Loucy (cell line): ENCODE measurements around the gene TBC1D2B.

ENCODE experiments used
- H2AFZ ChIP-seq: fragments of 200-600 bp; sonication (generic); 2 replicates; pipeline ENCODE4 v1.6.0; 2016; ENCODE audit warnings: antibody characterized with exemption, mild to moderate bottlenecking, low read length, moderate library complexity
- H3F3A ChIP-seq: fragments of 200-600 bp; 2 replicates; pipeline ENCODE4 v1.6.0; 2016; ENCODE audit warnings: antibody characterized with exemption, low read depth, mild to moderate bottlenecking
- H3K27me3 ChIP-seq: fragments of 200-600 bp; sonication (generic); 2 replicates; pipeline ENCODE4 v1.6.1; 2014; ENCODE audit warnings: low read length, mild to moderate bottlenecking; ENCODE audit not compliant: insufficient read depth, poor library complexity, severe bottlenecking
- H3K36me3 ChIP-seq: fragments of 200-600 bp; sonication (generic); 2 replicates; pipeline ENCODE4 v1.6.1; 2016; ENCODE audit warnings: low read length; ENCODE audit not compliant: insufficient read depth
- H3K4me1 ChIP-seq: fragments of 200-600 bp; sonication (generic); 2 replicates; pipeline ENCODE4 v1.5.1; 2014; ENCODE audit warnings: low read length, mild to moderate bottlenecking; ENCODE audit not compliant: insufficient read depth, poor library complexity, severe bottlenecking
- H3K4me2 ChIP-seq: fragments of 200-600 bp; sonication (generic); 2 replicates; pipeline ENCODE4 v1.6.0; 2014; ENCODE audit warnings: antibody characterized with exemption, low read length, low read depth, mild to moderate bottlenecking; ENCODE audit not compliant: poor library complexity, severe bottlenecking
- H3K4me3 ChIP-seq: fragments of 200-600 bp; sonication (generic); 2 replicates; pipeline ENCODE4 v1.5.1; 2014; ENCODE audit warnings: low read length, mild to moderate bottlenecking, mixed read lengths; ENCODE audit not compliant: poor library complexity, severe bottlenecking
- H3K79me2 ChIP-seq: fragments of 200-600 bp; sonication (generic); 2 replicates; pipeline ENCODE4 v1.6.1; 2014; ENCODE audit warnings: low read length; ENCODE audit not compliant: insufficient read depth
- H3K9ac ChIP-seq: fragments of 200-600 bp; sonication (generic); 2 replicates; pipeline ENCODE4 v1.6.0; 2014; ENCODE audit warnings: mild to moderate bottlenecking, low read depth, low read length, moderate library complexity; ENCODE audit not compliant: poor library complexity, severe bottlenecking
- H3K9me2 ChIP-seq: fragments of 200-600 bp; sonication (generic); replicated peaks from 2 replicates; pipeline ENCODE4 v1.6.1; 2016; ENCODE audit warnings: low read depth, low read length, mixed read lengths
- H3K9me3 ChIP-seq: fragments of 200-600 bp; sonication (generic); 2 replicates; pipeline ENCODE4 v1.6.1; 2014; ENCODE audit warnings: mild to moderate bottlenecking, antibody characterized with exemption, low read length, low read depth; ENCODE audit not compliant: insufficient read depth
- H4K20me1 ChIP-seq: fragments of 200-600 bp; sonication (generic); 2 replicates; pipeline ENCODE4 v1.6.0; 2014; ENCODE audit warnings: antibody characterized with exemption, low read length, mild to moderate bottlenecking; ENCODE audit not compliant: insufficient read depth, poor library complexity, severe bottlenecking
- CTCF ChIP-seq: fragments of 200-600 bp; sonication (generic); conservative IDR thresholded peaks from 2 replicates; pipeline ENCODE4 v1.5.1; 2014; ENCODE audit warnings: mild to moderate bottlenecking, antibody characterized with exemption, low read length
- EZH2phosphoT487 ChIP-seq: fragments of 200-600 bp; IDR thresholded peaks from 2 replicates; pipeline ENCODE4 v1.6.1; 2018; ENCODE audit warnings: antibody characterized with exemption, mild to moderate bottlenecking, moderate library complexity, borderline replicate concordance

Gene TBC1D2B

GRCh38 chr15:78102211-78102610 is 24.7 kb upstream of the TBC1D2B start:
- TF ChIP-seq EZH2phosphoT487 (no peak), CTCF (no peak)
- peaks cover 37% of the 10 kb centered on the region for H3K4me1 ChIP-seq
- no peak overlapping the region for H2AFZ ChIP-seq
- H3K9me2 ChIP-seq, result no peaks in the 10 kb centered on the region
- H3K4me2 ChIP-seq, result no peak overlapping the region
- H3F3A ChIP-seq, result no peaks in the 10 kb centered on the region
- no peaks in the 10 kb centered on the region for H3K9me3 ChIP-seq
- H3K27me3 ChIP-seq, result no peaks in the 10 kb centered on the region
- H3K36me3 ChIP-seq, result no peaks in the 10 kb centered on the region
- H3K79me2 ChIP-seq, result no peaks in the 10 kb centered on the region
- H3K9ac ChIP-seq, result no peak overlapping the region
- H3K4me3 ChIP-seq, result no peak overlapping the region
- no peaks in the 10 kb centered on the region for H4K20me1 ChIP-seq

- Histone ChIP-seq H3K9me2 (no peaks in the 10 kb centered on the region), H3K27me3 (no peaks in the 10 kb centered on the region), H3K9me3 (no peaks in the 10 kb centered on the region), H3K79me2 (no peaks in the 10 kb centered on the region), H3K4me3 (no peak overlapping the region), H3F3A (no peaks in the 10 kb centered on the region), H2AFZ (no peak overlapping the region), H3K4me2 (no peak overlapping the region), H3K36me3 (no peaks in the 10 kb centered on the region), H4K20me1 (no peaks in the 10 kb centered on the region), H3K4me1 (peaks cover 37% of the 10 kb centered on the region), H3K9ac (no peak overlapping the region)
- TF ChIP-seq EZH2phosphoT487 (no peak), CTCF (no peak)
Observed at GRCh38 chr15:78101423-78102105, 24.1 kb upstream of the TBC1D2B start.

- Histone ChIP-seq H3K27me3 (no peaks in the 10 kb centered on the region), H3K4me3 (no peak overlapping the region), H3K36me3 (no peaks in the 10 kb centered on the region), H3K79me2 (no peaks in the 10 kb centered on the region), H3F3A (no peaks in the 10 kb centered on the region), H3K9me2 (no peaks in the 10 kb centered on the region), H3K9ac (no peak overlapping the region), H3K4me2 (no peak overlapping the region), H4K20me1 (no peaks in the 10 kb centered on the region), H3K9me3 (no peaks in the 10 kb centered on the region), H2AFZ (no peak overlapping the region), H3K4me1 (peaks cover 32% of the 10 kb centered on the region)
- TF ChIP-seq CTCF (no peak), EZH2phosphoT487 (no peak)
Observed at GRCh38 chr15:78100886-78101285, 23.4 kb upstream of the TBC1D2B start.
